PC-9 (cell line): ENCODE results near the gene RAB20. TPM values are rescaled to one million over a fixed set of nuclear protein-coding genes. Genes with fewer than 3 reads are reported as not detected.
A peak's percentile ranks its signal among the peaks of the same experiment; 100 is the strongest.

Source experiments
- BruUV-seq: library from RNA; stranded (reverse); fragments of 400-500 nt; replicated peaks from 2 replicates; lab custom pipeline; 2021; lab: Mats Ljungman, UMichigan
- CTCF ChIA-PET: fragments of 300-600 bp; sonication (Branson Sonifier 250); formaldehyde crosslinking; loops from one replicate; lab custom pipeline; 2022; ENCODE audit warnings: antibody characterized with exemption; lab: Charles Lee
- POLR2A ChIA-PET: fragments of 300-600 bp; sonication (Branson Sonifier 250); formaldehyde crosslinking; loops from one replicate; lab custom pipeline; 2022; ENCODE audit warnings: antibody characterized with exemption; ENCODE audit not compliant: unreplicated experiment; lab: Charles Lee
- DNase-seq, 2 experiments: peaks; one replicate each; pipeline versions ENCODE4 v3.0.0 to v3.0.0-alpha.2; 2015 to 2022; ENCODE audit warnings: mixed read lengths in 1 of 2
- H2AFZ ChIP-seq: fragments of 200-600 bp; sonication (generic); 2 replicates; pipeline ENCODE4 v1.8.1; 2017; ENCODE audit warnings: antibody characterized with exemption
- H3F3A ChIP-seq: fragments of 200-600 bp; sonication (generic); 2 replicates; pipeline ENCODE4 v1.8.1; 2017; ENCODE audit warnings: antibody characterized with exemption, mild to moderate bottlenecking, low read depth; ENCODE audit not compliant: insufficient read depth
- H3K27ac ChIP-seq: fragments of 200-600 bp; sonication (generic); 2 replicates; pipeline ENCODE4 v1.6.1; 2016; ENCODE audit warnings: mixed run types
- H3K27me3 ChIP-seq: fragments of 200-600 bp; sonication (generic); 2 replicates; pipeline ENCODE4 v1.6.1; 2016; ENCODE audit warnings: low read depth, mixed run types; ENCODE audit not compliant: insufficient read depth
- H3K36me3 ChIP-seq: fragments of 200-600 bp; sonication (generic); 2 replicates; pipeline ENCODE4 v1.6.1; 2016; ENCODE audit warnings: low read depth, mixed run types
- H3K4me1 ChIP-seq: fragments of 200-600 bp; sonication (generic); replicated peaks from 2 replicates; pipeline ENCODE4 v1.6.1; 2016; ENCODE audit warnings: mixed run types; ENCODE audit not compliant: insufficient read depth
- H3K4me2 ChIP-seq: fragments of 200-600 bp; sonication (generic); 2 replicates; pipeline ENCODE4 v1.6.1; 2017; ENCODE audit warnings: mixed run types
- H3K4me3 ChIP-seq: fragments of 200-600 bp; sonication (generic); 2 replicates; pipeline ENCODE4 v1.6.1; 2016; ENCODE audit warnings: mixed run types
- H3K79me2 ChIP-seq: fragments of 200-600 bp; sonication (generic); 2 replicates; pipeline ENCODE4 v1.6.1; 2017; ENCODE audit warnings: low read depth, mixed run types
- H3K9me2 ChIP-seq: fragments of 200-600 bp; sonication (generic); 2 replicates; pipeline ENCODE4 v1.8.1; 2017; ENCODE audit warnings: mild to moderate bottlenecking; ENCODE audit not compliant: insufficient read depth
- H3K9me3 ChIP-seq: fragments of 200-600 bp; sonication (generic); 2 replicates; pipeline ENCODE4 v1.8.1; 2016; ENCODE audit warnings: low read depth; ENCODE audit not compliant: insufficient read depth
- H4K20me1 ChIP-seq: fragments of 200-600 bp; sonication (generic); 2 replicates; pipeline ENCODE4 v1.8.1; 2017; ENCODE audit not compliant: insufficient read depth
- EZH2 ChIP-seq: fragments of 200-600 bp; sonication (generic); IDR thresholded peaks from 2 replicates; pipeline ENCODE4 v1.8.0; 2017; ENCODE audit warnings: antibody characterized with exemption, low read depth
- intact Hi-C: fragments of 100-400 bp; cut with micrococcal nuclease; formaldehyde crosslinking; loops from one replicate; pipeline ENCODE4 v1.10.0; 2022; ENCODE audit not compliant: unreplicated experiment
- total RNA-seq: library from RNA; stranded (reverse); gene quantifications from 2 replicates; pipeline ENCODE4 v1.2.3, GENCODE V29; 2021
- TF ChIP-seq, protein P1 (sequence below): fragments of 200-600 bp; sonication (generic); conservative IDR thresholded peaks from 2 replicates; pipeline ENCODE4 v1.6.1; 2017; ENCODE audit warnings: mixed run types, antibody characterized with exemption, mild to moderate bottlenecking, moderate library complexity

The RAB20 gene
- total RNA-seq, 1 experiment from 2014 or later = 31.9 TPM

DNA sequence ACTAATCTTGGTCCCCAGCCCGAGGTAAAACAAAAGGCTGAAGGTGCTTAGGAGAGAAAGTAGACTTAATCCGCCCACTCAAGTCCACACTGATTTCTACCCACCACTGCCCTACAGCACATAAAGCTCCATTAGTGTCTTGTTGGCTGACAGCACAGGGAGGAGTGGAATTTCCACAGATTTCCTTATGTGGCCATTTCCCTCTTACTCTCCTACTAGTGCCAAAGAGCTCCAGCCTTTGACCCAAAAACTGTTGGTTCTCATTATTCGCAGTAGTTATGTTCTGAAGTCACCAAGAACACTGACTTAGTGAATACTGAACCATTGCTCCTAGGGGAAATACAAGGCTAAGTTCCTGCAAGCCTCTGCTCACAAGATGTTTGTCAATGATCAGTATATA, 61.2 kb downstream of the RAB20 start:
- TF ChIP-seq EZH2 = no peak
- TF ChIP-seq, protein P1, sequence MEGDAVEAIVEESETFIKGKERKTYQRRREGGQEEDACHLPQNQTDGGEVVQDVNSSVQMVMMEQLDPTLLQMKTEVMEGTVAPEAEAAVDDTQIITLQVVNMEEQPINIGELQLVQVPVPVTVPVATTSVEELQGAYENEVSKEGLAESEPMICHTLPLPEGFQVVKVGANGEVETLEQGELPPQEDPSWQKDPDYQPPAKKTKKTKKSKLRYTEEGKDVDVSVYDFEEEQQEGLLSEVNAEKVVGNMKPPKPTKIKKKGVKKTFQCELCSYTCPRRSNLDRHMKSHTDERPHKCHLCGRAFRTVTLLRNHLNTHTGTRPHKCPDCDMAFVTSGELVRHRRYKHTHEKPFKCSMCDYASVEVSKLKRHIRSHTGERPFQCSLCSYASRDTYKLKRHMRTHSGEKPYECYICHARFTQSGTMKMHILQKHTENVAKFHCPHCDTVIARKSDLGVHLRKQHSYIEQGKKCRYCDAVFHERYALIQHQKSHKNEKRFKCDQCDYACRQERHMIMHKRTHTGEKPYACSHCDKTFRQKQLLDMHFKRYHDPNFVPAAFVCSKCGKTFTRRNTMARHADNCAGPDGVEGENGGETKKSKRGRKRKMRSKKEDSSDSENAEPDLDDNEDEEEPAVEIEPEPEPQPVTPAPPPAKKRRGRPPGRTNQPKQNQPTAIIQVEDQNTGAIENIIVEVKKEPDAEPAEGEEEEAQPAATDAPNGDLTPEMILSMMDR = no peak
- DNase-seq = no peak
- H3K4me3 ChIP-seq = no peak overlapping the region
- no peaks in the 10 kb centered on the region for H3K79me2 ChIP-seq
- H2AFZ ChIP-seq = no peak overlapping the region
- H3K9me2 ChIP-seq = no peaks in the 10 kb centered on the region
- intact Hi-C loops = no loop called here
- ChIA-PET POLR2A (interaction anchor here (0.7 kb wide), 2 partner anchors 14 to 25 kb away, joined by 3 to 5 read pairs; no protein-coding TSS in a partner anchor), CTCF (no interaction called here)
- no peak overlapping the region for H3K27ac ChIP-seq
- peaks cover 11% of the 10 kb centered on the region; the same call in 1 of the 2 replicates for H3F3A ChIP-seq
- peaks cover 15% of the 10 kb centered on the region for H3K4me1 ChIP-seq
- H3K4me2 ChIP-seq = peak overlapping the region; percentile 30
- H4K20me1 ChIP-seq = no peaks in the 10 kb centered on the region
- H3K36me3 ChIP-seq = no peaks in the 10 kb centered on the region
- no peaks in the 10 kb centered on the region for H3K9me3 ChIP-seq
- BruUV-seq = no TSS peak
- no peaks in the 10 kb centered on the region for H3K27me3 ChIP-seq

DNA sequence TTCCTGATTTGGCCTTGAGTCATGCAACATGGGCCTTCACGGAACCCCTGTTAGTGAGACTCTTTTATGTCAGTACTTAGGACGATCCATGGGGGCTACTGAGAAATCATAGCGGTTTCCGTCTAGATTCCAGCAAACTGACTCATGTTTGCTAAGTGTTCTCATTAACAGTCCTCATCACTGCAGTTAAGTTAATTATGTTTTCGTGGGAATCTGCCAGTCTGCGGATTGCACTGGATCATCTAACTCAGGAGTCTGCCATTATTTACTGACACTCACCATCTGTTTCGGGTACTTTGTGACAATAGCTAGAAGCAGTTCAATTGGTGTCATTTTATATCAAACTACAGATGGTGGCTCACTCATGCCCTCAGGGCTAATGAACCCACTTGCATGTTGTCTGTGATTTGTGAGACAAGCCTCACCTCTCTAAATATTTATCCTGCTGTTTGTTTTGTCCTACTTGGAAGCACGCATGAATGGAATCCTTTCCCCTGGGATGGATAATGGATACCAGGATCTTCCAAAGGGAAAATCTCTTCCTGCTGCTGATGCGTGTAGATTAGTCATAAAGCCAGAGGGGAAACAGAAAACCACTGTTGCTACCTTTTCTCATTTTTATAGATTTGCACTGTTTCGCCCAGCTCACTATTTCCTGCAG, 61.8 kb downstream of the RAB20 start:
- Histone ChIP-seq H3K79me2 (no peaks in the 10 kb centered on the region), H3K4me1 (peaks cover 15% of the 10 kb centered on the region), H3F3A (peaks cover 11% of the 10 kb centered on the region; the same call in 1 of the 2 replicates), H3K4me2 (peak overlapping the region; percentile 30), H2AFZ (no peak overlapping the region), H3K4me3 (no peak overlapping the region), H4K20me1 (no peaks in the 10 kb centered on the region), H3K9me3 (no peaks in the 10 kb centered on the region), H3K27ac (no peak overlapping the region), H3K36me3 (no peaks in the 10 kb centered on the region), H3K27me3 (no peaks in the 10 kb centered on the region), H3K9me2 (no peaks in the 10 kb centered on the region)
- no peak for TF ChIP-seq EZH2
- TF ChIP-seq, protein P1 = no peak
- intact Hi-C loops = no loop called here
- BruUV-seq = no TSS peak
- ChIA-PET CTCF (no interaction called here), POLR2A (interaction anchor here (0.7 kb wide), 2 partner anchors 14 to 26 kb away, joined by 3 to 5 read pairs; no protein-coding TSS in a partner anchor)
- no peak for DNase-seq

DNA sequence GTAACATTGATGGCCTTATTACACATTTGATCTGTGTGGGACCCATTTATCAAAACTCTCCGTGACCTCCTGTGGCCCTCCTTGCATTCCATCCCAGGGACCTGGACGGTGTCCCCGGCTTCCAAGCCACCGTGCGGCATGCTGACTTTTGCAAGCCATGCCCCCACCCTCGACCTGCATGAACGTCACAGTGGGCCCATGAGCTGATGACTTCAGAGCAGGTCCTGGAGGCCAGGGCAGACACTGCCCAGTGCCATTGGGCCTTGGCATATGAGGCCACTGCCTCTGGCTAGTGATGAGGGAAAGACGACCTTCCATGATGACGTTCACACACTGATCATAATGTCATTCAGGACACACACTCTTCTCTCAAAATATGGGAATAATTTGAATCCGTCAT, 62.8 kb downstream of the RAB20 start:
- Histone ChIP-seq H3K4me3 (no peak overlapping the region), H2AFZ (no peak overlapping the region), H3K79me2 (no peaks in the 10 kb centered on the region), H3K27ac (no peak overlapping the region), H3F3A (peaks cover 11% of the 10 kb centered on the region; the same call in 1 of the 2 replicates), H3K4me2 (no peak overlapping the region), H4K20me1 (no peaks in the 10 kb centered on the region), H3K9me2 (no peaks in the 10 kb centered on the region), H3K9me3 (no peaks in the 10 kb centered on the region), H3K36me3 (no peaks in the 10 kb centered on the region), H3K4me1 (peaks cover 15% of the 10 kb centered on the region), H3K27me3 (no peaks in the 10 kb centered on the region)
- ChIA-PET POLR2A (no interaction called here), CTCF (no interaction called here)
- intact Hi-C loops = no loop called here
- no peak for DNase-seq
- TF ChIP-seq, protein P1 = no peak
- no peak for TF ChIP-seq EZH2
- BruUV-seq = no TSS peak
